ENCODE results near the gene CRYBG2. TPM values are rescaled to one million over a fixed set of nuclear protein-coding genes. Genes with fewer than 3 reads are reported as not detected.
"Not testable (repeated sequence)": the region's sequence is repeated elsewhere in the genome, so short reads cannot be mapped to it uniquely, and the experiment has no call there.

The CRYBG2 gene, protein sequence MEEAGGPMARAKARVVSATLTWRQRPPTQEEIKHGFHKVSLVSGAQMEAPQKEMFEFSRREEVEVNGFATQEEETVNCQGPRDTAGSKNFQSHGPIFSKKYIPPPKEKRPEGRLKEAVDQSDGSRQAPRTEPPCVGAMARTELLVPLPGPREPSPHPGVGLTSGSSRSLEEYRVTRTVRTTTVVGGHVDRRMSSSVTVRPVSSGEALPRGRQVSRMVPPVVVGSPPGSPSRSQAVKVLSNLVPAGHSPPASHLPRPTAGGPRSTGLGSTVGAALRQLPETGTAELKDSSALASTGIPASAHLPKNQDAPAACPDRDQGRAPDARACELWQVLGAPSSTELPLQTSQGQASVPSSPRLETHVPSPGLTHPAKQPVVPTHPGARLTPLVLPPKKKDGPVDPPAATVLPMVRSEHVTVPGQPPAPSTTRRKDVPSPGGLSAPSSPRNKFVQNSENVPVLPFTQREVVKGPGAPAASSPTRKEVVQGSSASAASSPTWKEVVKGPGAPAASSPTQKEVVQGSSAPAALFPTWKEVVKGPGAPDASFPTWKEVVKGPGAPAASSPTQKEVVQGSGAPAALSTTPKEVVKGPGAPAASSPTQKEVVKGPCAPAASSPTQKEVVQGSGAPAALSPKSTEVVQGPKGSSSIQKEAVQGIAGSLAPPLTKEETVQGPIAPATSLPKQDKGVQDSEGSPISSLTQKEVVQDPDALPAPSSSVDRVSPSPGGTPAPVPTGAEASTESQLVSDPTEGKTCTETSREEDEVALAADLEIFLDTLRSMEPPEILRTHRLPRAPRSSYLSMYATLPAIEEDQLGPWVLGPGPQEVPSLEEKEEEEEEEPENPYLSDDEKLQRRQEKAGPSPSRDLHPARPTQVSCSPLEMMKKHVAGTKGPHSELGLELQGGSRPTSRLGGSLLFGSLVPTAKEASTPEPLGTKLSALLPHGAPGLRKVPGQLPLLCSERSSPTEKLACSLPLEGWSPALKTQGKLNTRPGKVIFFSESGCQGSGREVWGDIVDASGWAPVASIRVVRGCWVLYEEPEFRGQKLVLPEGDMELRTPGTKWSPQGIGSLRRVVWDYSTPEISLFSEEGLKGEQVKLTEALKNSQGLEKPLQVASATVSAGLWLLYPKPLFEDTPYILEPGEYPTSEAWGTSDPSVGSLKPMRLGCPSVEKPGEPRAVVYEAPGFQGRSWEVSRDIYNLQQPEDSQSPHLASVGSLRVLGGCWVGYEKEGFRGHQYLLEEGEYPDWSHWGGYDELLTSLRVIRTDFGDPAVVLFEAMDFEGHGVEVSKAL (N-terminal part only)
- total RNA-seq = under 1 TPM in 1 of 2 donors, not detected in 1; 0.52 TPM
- long read RNA-seq, donor 1 = 0 reads
- long read RNA-seq, donor 2 = 0 reads

- intact Hi-C loops (cut with DNase I) = no loop called here
Measured at GRCh38 chr1:26353976-26354820, at the start of gene CRYBG2. Gene CRYBG2, minus strand, starts transcription at chr1:26354130. Its CDS starts 7,473 bp downstream, at chr1:26346657.

GRCh38 chr1:26403656-26404055 is 49.7 kb upstream of the CRYBG2 start:
- intact Hi-C loops (cut with DNase I) = no loop called here
- DNase-seq (ENCODE audit: low spot score) = no peak

More at GRCh38 chr1:26353976-26354820, at the start of gene CRYBG2:
- no peak for DNase-seq (ENCODE audit: low spot score)

DNA sequence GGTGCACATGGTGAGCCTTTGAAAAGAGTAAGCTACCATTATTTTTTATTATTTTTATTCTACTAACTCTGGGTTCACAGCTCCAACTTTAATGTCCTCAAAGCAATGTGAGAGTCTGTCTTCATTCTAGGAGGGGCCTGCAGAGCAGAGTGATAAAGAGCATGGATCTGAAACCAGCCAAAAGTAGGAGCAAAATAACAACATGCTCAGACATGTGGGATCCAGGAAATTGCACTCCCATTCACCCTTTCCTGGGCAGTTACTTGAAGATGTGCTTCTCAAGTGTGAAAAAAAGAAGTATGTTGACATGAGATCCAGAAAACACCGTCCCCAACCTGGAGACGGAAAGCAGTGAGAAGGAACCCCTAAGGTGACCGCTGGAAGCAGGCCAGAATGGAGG is 48.0 kb upstream of the CRYBG2 start:
- DNase-seq (ENCODE audit: low spot score) = no peak
- intact Hi-C loops (cut with DNase I) = no loop called here

- intact Hi-C loops (cut with DNase I) = no loop called here
- DNase-seq (ENCODE audit: low spot score) = no peak
Measured at GRCh38 chr1:26399034-26399433, 45.1 kb upstream of the CRYBG2 start.

DNA sequence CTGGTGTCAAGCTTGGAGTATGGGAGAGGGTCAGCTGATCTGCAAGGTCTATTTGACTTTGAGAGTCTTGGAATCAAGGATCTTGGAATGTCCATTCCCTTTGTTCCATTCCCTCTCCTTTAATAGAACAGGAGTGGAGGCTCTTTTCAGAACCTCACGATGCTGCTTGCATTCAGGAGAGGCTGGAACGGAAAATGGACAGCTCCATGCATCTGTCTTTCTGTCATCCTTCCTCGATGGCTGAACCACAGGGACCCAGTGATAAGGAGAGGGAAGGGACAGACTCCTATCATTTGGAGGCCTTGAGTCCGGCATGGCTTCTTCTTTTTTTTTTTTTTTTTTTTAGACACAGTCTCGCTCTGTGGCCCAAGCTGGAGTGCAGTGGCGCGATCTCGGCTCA is 41.8 kb upstream of the CRYBG2 start:
- intact Hi-C loops (cut with DNase I) = no loop called here
- DNase-seq (ENCODE audit: low spot score) = no peak

- intact Hi-C loops (cut with DNase I) = no loop called here
- no peak for DNase-seq (ENCODE audit: low spot score)
Measured at GRCh38 chr1:26391450-26391849, 37.5 kb upstream of the CRYBG2 start.

GRCh38 chr1:26389604-26390247 is 35.8 kb upstream of the CRYBG2 start:
- intact Hi-C loops (cut with DNase I) = no loop called here
- no peak for DNase-seq (ENCODE audit: low spot score)

GRCh38 chr1:26388791-26389445 is 35.0 kb upstream of the CRYBG2 start:
- intact Hi-C loops (cut with DNase I) = no loop called here
- DNase-seq (ENCODE audit: low spot score) = no peak

DNA sequence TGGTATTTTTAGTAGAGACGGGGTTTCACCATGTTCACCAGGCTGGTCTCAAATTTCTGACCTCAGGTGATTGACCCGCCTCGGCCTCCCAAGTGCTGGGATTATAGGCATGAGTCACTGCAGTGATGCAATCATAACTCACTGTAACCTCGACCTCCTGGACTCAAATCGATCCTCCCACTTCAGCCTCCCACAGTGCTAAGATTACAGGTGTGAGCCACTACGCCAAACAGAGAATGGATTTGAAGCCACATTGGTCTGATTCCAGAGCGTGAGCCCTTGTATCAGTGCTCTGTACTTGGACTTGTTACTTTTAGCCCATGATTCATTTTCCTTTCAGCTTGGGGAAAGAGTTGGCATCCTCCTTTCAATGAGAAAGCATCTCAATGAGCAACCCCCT is 33.5 kb upstream of the CRYBG2 start:
- intact Hi-C loops (cut with DNase I) = no loop called here
- no peak for DNase-seq (ENCODE audit: low spot score)

DNA sequence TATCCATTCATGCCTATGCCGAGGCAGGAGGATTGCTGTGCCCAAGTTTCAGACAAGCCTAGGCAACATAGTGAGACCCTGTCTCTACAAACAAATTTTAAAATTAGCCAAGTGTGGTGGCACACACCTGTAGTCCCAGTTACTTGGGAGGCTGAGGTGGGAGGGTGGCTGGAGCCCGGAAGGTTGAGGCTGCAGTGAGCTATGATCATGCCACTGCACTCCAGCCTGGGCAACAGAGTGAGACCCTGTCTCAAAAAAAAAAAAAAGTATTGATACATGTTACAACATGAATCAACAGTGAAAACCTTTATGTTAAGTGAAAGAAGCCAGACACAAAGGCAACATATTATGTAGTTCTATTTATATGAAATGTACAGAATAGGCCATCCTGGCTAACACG is 31.1 kb upstream of the CRYBG2 start:
- DNase-seq (ENCODE audit: low spot score); intact Hi-C loops (cut with DNase I): not testable (repeated sequence)

DNA sequence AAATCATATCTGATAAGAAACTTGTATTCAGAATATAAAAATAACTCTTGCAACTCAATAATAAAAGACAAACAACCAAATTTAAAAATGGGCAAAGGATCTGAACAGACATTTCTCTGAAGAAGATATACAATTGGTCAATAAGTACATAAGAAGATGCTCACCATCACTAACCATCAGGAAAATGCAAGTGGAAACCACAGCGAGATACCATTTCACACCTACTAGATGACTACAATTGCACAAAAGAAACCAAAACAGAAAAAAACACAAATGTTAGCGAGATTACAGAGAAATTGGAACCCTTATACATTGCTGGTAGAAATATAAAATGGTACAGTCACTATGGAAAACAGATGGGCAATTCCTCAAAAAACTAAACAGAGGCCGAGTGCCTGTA is 30.1 kb upstream of the CRYBG2 start:
- no peak for DNase-seq (ENCODE audit: low spot score)
- intact Hi-C loops (cut with DNase I) = no loop called here

GRCh38 chr1:26378879-26379251 is 24.9 kb upstream of the CRYBG2 start:
- intact Hi-C loops (cut with DNase I) = loop anchor here in 1 of 2 donors (5.0 kb wide), 1 partner anchor 637 kb away; no protein-coding TSS in a partner anchor
- no peak for DNase-seq (ENCODE audit: low spot score)

- DNase-seq (ENCODE audit: low spot score) = no peak
- intact Hi-C loops (cut with DNase I) = loop anchor here in 1 of 2 donors (5.0 kb wide), 1 partner anchor 636 kb away; no protein-coding TSS in a partner anchor
Measured at GRCh38 chr1:26378088-26378878, 24.4 kb upstream of the CRYBG2 start.

DNA sequence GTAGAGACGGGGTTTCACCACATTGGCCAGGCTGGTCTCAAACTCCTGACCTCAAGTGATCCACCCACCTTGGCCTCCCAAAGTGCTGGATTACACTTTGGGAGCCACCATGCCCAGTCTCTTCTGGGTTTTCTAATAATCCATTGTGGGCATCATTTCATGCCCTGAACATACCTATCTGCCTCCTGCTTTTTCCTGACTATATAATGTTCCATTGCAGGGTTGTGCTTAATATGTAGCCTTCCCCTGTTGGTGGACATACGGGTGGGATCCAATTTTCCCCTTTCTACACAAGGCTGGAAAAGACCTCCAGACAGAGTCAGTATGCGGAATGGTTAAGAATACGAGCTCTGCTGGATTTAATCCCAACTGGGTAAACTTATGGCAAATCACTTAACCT is 22.1 kb upstream of the CRYBG2 start:
- DNase-seq (ENCODE audit: low spot score) = no peak
- intact Hi-C loops (cut with DNase I) = loop anchor here in 1 of 2 donors (5.0 kb wide), 1 partner anchor 634 kb away; no protein-coding TSS in a partner anchor

GRCh38 chr1:26375081-26375480 is 21.2 kb upstream of the CRYBG2 start:
- no peak for DNase-seq (ENCODE audit: low spot score)
- intact Hi-C loops (cut with DNase I) = loop anchor here in 1 of 2 donors (5.0 kb wide), 1 partner anchor 633 kb away; no protein-coding TSS in a partner anchor

DNA sequence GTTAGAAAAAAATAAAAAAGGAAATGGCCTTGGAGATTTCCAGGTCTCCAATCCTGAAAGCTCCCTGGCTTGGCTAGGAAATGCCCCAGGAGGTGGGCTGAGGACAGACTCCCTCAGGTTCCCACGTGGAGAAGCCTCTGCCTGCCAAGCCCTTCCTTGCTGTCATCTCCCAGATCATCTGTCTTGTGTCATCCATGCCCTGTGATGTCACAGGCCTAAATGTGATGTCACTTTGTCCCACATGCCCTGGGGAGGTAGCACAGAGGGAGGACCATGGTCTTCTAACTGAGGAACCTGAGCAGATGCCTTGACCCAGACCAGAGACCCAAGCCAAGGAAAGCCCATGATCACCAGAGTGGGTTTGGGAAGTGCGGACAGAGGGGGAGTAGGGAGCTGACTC is 20.4 kb upstream of the CRYBG2 start:
- intact Hi-C loops (cut with DNase I); DNase-seq (ENCODE audit: low spot score): not testable (repeated sequence)

DNA sequence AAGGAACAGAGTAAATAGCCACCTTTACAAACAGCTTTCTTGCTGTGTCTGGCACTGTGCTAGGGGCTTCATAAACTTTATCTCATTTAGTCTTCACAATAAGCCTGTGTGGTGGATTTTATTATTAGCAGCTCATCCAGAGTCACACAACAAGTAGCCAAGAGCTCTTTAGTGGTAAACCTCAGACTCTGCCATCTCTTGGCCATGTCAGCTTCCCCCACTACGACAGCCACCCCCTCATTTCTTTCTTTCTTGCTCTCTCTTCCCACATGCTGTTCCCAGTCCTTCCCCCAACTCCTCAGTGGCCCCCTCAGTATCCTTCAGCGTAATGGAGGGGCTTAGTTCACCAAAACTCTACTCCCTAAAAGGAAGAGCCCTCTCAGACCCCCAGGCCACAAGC is 19.9 kb upstream of the CRYBG2 start:
- DNase-seq (ENCODE audit: low spot score) = no peak
- intact Hi-C loops (cut with DNase I) = no loop called here
